ENCODE results near the gene RBL1. TPM values are rescaled to one million over a fixed set of nuclear protein-coding genes. Genes with fewer than 3 reads are reported as not detected.

Gene RBL1
- total RNA-seq, 1 experiment from 2014 or later, result 35.9 TPM

DNA sequence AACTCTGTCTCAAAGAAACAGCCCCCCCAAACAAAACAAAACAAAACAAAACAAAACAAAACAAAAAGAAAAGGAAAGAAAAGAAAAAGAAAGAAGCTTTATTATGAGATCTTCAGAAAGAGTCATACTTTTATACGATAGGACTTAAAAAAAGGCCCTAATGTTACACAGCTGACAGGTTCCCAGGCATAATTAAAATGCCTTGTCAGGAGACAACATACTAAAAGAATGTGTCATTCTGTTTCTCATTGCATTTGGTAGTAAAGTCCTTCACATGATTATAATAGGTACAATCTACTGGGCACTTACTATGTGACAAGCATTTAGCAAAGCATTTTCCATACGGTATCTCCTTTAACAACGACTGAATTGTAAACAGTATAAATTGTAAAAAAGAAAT is 46.9 kb upstream of the RBL1 start:
- CTCF ChIA-PET, result interaction anchor here (0.7 kb wide), 1 partner anchor 323 kb away, joined by 9 read pairs; no protein-coding TSS in a partner anchor
- BruUV-seq (replicated peaks), result no TSS peak

DNA sequence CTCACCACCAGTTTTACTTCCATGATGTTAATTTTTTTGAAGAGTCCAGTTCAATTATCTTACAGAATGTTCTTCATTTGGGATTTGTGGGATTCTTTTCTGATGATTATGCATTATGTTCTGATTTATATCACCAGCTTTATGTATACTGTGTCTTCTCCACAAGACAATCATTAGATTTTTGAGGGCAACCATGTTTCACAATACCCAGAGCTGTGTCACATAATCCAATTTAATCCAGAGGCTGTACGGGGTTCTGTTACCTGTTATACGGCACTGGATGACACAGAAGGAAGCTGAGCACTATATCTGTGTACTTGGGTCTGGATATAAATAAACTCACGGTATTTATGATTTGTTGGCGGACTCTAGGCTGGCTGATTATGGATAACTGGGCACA is 41.8 kb upstream of the RBL1 start:
- BruUV-seq (replicated peaks), result no TSS peak
- intact Hi-C loops (cut with micrococcal nuclease; ENCODE audit: unreplicated experiment), result no loop called here

More for the DNA sequence above, 46.9 kb upstream of the RBL1 start:
- POLR2A ChIA-PET, result interaction anchor here (0.6 kb wide), 1 partner anchor 52 kb away, joined by 20 read pairs; no protein-coding TSS in a partner anchor
- H3K27me3 Mint-ChIP-seq (ENCODE audit: insufficient read depth, unreplicated experiment), result peaks cover 2% of the 10 kb centered on the region
- TF ChIP-seq, protein P1, sequence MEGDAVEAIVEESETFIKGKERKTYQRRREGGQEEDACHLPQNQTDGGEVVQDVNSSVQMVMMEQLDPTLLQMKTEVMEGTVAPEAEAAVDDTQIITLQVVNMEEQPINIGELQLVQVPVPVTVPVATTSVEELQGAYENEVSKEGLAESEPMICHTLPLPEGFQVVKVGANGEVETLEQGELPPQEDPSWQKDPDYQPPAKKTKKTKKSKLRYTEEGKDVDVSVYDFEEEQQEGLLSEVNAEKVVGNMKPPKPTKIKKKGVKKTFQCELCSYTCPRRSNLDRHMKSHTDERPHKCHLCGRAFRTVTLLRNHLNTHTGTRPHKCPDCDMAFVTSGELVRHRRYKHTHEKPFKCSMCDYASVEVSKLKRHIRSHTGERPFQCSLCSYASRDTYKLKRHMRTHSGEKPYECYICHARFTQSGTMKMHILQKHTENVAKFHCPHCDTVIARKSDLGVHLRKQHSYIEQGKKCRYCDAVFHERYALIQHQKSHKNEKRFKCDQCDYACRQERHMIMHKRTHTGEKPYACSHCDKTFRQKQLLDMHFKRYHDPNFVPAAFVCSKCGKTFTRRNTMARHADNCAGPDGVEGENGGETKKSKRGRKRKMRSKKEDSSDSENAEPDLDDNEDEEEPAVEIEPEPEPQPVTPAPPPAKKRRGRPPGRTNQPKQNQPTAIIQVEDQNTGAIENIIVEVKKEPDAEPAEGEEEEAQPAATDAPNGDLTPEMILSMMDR (IDR thresholded peaks at IDR 0.05; ENCODE audit: insufficient read depth in 1 of 2, low read depth in 1 of 2, low read length in 1 of 2, severe bottlenecking in 1 of 2, unreplicated experiment in 1 of 2), result no peak
- Histone ChIP-seq H3K27me3 (replicated peaks; ENCODE audit: control insufficient read depth, insufficient read depth, low read length) (no peaks in the 10 kb centered on the region), H3K36me3 (ENCODE audit: control insufficient read depth, insufficient read depth, low read length) (no peaks in the 10 kb centered on the region), H3K4me3 (ENCODE audit: low read depth, low read length) (no peak overlapping the region), H3K4me1 (peaks cover 7% of the 10 kb centered on the region; the same call in 1 of the 2 replicates), H3K9me3 (no peaks in the 10 kb centered on the region)
- H3K4me1 Mint-ChIP-seq (ENCODE audit: low read depth, unreplicated experiment), result peaks cover 7% of the 10 kb centered on the region
- intact Hi-C loops (cut with micrococcal nuclease; ENCODE audit: unreplicated experiment), result no loop called here
- no peaks in the 10 kb centered on the region for H3K9me3 Mint-ChIP-seq (ENCODE audit: unreplicated experiment)
- DNase-seq, result no peak
- no peaks in the 10 kb centered on the region for H3K36me3 Mint-ChIP-seq (ENCODE audit: insufficient read depth, unreplicated experiment)
- peak overlapping the region; percentile 29 for H3K27ac Mint-ChIP-seq (ENCODE audit: unreplicated experiment)
- no peak overlapping the region for H3K4me3 Mint-ChIP-seq (ENCODE audit: unreplicated experiment)

DNA sequence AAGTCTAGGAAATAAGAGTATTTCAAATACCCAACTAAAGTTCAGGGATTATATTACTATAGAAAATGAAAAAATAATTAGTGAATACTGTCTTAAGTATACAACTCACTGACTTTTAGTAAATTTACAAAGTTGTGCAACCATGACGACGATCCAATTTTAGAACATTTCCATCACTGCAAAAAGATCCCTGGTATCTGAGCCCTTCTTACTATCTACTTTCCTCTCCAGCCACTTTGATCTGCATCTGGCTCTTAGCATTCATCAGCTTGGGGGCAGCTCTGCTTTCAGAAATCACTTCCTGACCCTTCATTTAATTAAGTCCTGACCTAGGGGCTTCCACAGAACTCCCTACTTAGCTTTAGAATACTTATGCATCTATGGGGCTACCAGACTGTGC is 38.2 kb upstream of the RBL1 start:
- DNase-seq, result no peak
- ChIA-PET CTCF (no interaction called here), POLR2A (interaction anchor here (0.6 kb wide), 1 partner anchor 62 kb away, joined by 4 read pairs; no protein-coding TSS in a partner anchor)
- Mint-ChIP-seq H3K4me1 (ENCODE audit: low read depth, unreplicated experiment) (no peaks in the 10 kb centered on the region), H3K27me3 (ENCODE audit: insufficient read depth, unreplicated experiment) (peaks cover 8% of the 10 kb centered on the region), H3K27ac (ENCODE audit: unreplicated experiment) (no peak overlapping the region), H3K36me3 (ENCODE audit: insufficient read depth, unreplicated experiment) (no peaks in the 10 kb centered on the region), H3K9me3 (ENCODE audit: unreplicated experiment) (no peaks in the 10 kb centered on the region), H3K4me3 (ENCODE audit: unreplicated experiment) (no peak overlapping the region)
- intact Hi-C loops (cut with micrococcal nuclease; ENCODE audit: unreplicated experiment), result no loop called here
- Histone ChIP-seq H3K9me3 (no peaks in the 10 kb centered on the region), H3K4me1 (no peaks in the 10 kb centered on the region), H3K27me3 (replicated peaks; ENCODE audit: control insufficient read depth, insufficient read depth, low read length) (no peaks in the 10 kb centered on the region; the same call in 1 of the 2 replicates), H3K4me3 (ENCODE audit: low read depth, low read length) (no peak overlapping the region), H3K36me3 (ENCODE audit: control insufficient read depth, insufficient read depth, low read length) (no peaks in the 10 kb centered on the region)
- TF ChIP-seq, protein P1 (IDR thresholded peaks at IDR 0.05; ENCODE audit: insufficient read depth in 1 of 2, low read depth in 1 of 2, low read length in 1 of 2, severe bottlenecking in 1 of 2, unreplicated experiment in 1 of 2), result no peak
- BruUV-seq (replicated peaks), result no TSS peak

More for the DNA sequence above, 41.8 kb upstream of the RBL1 start:
- POLR2A ChIA-PET, result no interaction called here
- Mint-ChIP-seq H3K36me3 (ENCODE audit: insufficient read depth, unreplicated experiment) (no peaks in the 10 kb centered on the region), H3K9me3 (ENCODE audit: unreplicated experiment) (no peaks in the 10 kb centered on the region), H3K27me3 (ENCODE audit: insufficient read depth, unreplicated experiment) (peaks cover 5% of the 10 kb centered on the region), H3K4me1 (ENCODE audit: low read depth, unreplicated experiment) (peaks cover 3% of the 10 kb centered on the region), H3K4me3 (ENCODE audit: unreplicated experiment) (no peak overlapping the region), H3K27ac (ENCODE audit: unreplicated experiment) (no peak overlapping the region)
- H3K9me3 ChIP-seq, result no peaks in the 10 kb centered on the region
- H3K4me1 ChIP-seq, result peaks cover 2% of the 10 kb centered on the region; the same call in 1 of the 2 replicates
- TF ChIP-seq, protein P1 (IDR thresholded peaks at IDR 0.05; ENCODE audit: insufficient read depth in 1 of 2, low read depth in 1 of 2, low read length in 1 of 2, severe bottlenecking in 1 of 2, unreplicated experiment in 1 of 2), result no peak
- CTCF ChIA-PET, result no interaction called here
- no peak for DNase-seq
- no peaks in the 10 kb centered on the region for H3K27me3 ChIP-seq (replicated peaks; ENCODE audit: control insufficient read depth, insufficient read depth, low read length)
- H3K4me3 ChIP-seq (ENCODE audit: low read depth, low read length), result no peak overlapping the region
- H3K36me3 ChIP-seq (ENCODE audit: control insufficient read depth, insufficient read depth, low read length), result no peaks in the 10 kb centered on the region
